Type B pancreatic cell (in vitro differentiated cells): Measurements from ENCODE around the gene PIGM. TPM values are rescaled to one million over a fixed set of nuclear protein-coding genes. Genes with fewer than 3 reads are reported as not detected.

Experiments
- DNase-seq: peaks from one replicate; pipeline ENCODE4 v3.0.0; 2021; ENCODE audit warnings: mixed read lengths; ENCODE audit not compliant: unreplicated experiment; ENCODE audit errors: extremely low spot score
- H3K27ac Mint-ChIP-seq: 2 replicates; pipeline ENCODE4 v1.8.0; 2021; ENCODE audit warnings: mild to moderate bottlenecking, mixed read lengths
- H3K27me3 Mint-ChIP-seq: 2 replicates; pipeline ENCODE4 v1.8.0; 2021; ENCODE audit warnings: mixed read lengths
- H3K36me3 Mint-ChIP-seq: 2 replicates; pipeline ENCODE4 v1.8.0; 2021; ENCODE audit warnings: mixed read lengths
- H3K4me1 Mint-ChIP-seq: one replicate; pipeline ENCODE4 v1.8.0; 2021; ENCODE audit warnings: mixed read lengths; ENCODE audit not compliant: unreplicated experiment
- H3K4me3 Mint-ChIP-seq: 2 replicates; pipeline ENCODE4 v1.8.0; 2021; ENCODE audit warnings: mild to moderate bottlenecking, mixed read lengths
- H3K9me3 Mint-ChIP-seq: 2 replicates; pipeline ENCODE4 v1.8.0; 2021; ENCODE audit warnings: mixed read lengths
- CTCF ChIP-seq: fragments of 200-600 bp; sonication (generic); conservative IDR thresholded peaks from 2 replicates; pipeline ENCODE4 v1.5.0; 2021; ENCODE audit warnings: antibody characterized with exemption, mild to moderate bottlenecking
- total RNA-seq: library from RNA; stranded (reverse); gene quantifications from 2 replicates; pipeline ENCODE4 v1.2.1, GENCODE V29; 2021; ENCODE audit warnings: low replicate concordance

PIGM gene
- total RNA-seq, 1 donor from 2014 or later = 12.0 TPM

GRCh38 chr1:160018900-160019299, 12.9 kb downstream of the PIGM start:
- Mint-ChIP-seq H3K4me1 (peaks cover 11% of the 10 kb centered on the region), H3K4me3 (no peak overlapping the region), H3K27ac (no peak overlapping the region), H3K27me3 (peaks cover 11% of the 10 kb centered on the region), H3K36me3 (no peaks in the 10 kb centered on the region), H3K9me3 (no peaks in the 10 kb centered on the region)
- TF ChIP-seq CTCF = no peak
- DNase-seq = no peak

DNA sequence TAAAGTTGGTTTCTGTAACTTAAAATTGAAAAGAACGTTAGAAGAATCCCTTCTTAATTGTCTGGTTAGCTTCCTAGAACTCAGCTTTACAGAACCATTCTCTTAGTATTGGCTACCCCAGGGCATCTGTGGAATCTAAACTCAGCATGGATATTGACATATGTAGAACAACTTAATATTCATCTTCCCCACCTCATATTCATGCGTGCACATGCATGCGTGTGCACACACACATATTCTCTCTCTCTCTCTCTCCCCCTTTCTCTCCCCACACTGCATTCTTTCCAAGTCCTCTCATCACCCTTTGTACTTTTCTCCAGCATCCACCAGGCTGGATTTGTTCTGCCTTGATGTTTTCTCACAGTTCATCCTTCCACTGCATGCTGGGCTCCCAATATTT, 13.4 kb downstream of the PIGM start:
- Mint-ChIP-seq H3K27me3 (peaks cover 11% of the 10 kb centered on the region), H3K27ac (no peak overlapping the region), H3K4me1 (peaks cover 11% of the 10 kb centered on the region), H3K4me3 (no peak overlapping the region), H3K36me3 (no peaks in the 10 kb centered on the region), H3K9me3 (no peaks in the 10 kb centered on the region)
- TF ChIP-seq CTCF = no peak
- DNase-seq = no peak

- H3K27me3 Mint-ChIP-seq = peaks cover 11% of the 10 kb centered on the region
Observed at GRCh38 chr1:160017592-160017991, 14.2 kb downstream of the PIGM start.

GRCh38 chr1:160011781-160012180, 20.0 kb downstream of the PIGM start:
- DNase-seq = no peak
- Mint-ChIP-seq H3K9me3 (no peaks in the 10 kb centered on the region), H3K27me3 (peaks cover 11% of the 10 kb centered on the region), H3K4me1 (peaks cover 5% of the 10 kb centered on the region), H3K27ac (no peak overlapping the region), H3K36me3 (no peaks in the 10 kb centered on the region), H3K4me3 (no peak overlapping the region)
- no peak for TF ChIP-seq CTCF

More at GRCh38 chr1:160017592-160017991, 14.2 kb downstream of the PIGM start:
- Mint-ChIP-seq H3K36me3 (no peaks in the 10 kb centered on the region), H3K4me3 (no peak overlapping the region), H3K4me1 (peaks cover 10% of the 10 kb centered on the region), H3K27ac (no peak overlapping the region), H3K9me3 (no peaks in the 10 kb centered on the region)
- DNase-seq = no peak
- no peak for TF ChIP-seq CTCF

DNA sequence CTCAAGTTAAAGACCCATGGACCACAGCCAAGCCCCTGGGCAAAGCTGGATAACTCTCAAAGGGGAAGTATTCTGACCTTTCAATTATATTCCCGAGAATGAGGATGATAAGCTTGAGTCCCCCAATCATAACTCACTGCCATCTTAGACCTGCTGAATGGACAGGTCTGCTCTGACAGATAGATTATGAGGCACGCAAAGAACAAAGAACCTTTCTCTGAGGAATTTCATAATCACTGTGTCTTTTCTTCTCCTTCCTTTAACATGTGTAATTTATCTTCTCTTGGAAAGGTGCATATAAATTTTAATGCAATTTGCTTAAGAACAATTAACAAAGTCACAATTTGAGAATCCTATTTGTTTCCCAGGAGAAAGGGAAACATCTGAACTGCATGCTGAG, 22.0 kb downstream of the PIGM start:
- Mint-ChIP-seq H3K4me1 (peaks cover 5% of the 10 kb centered on the region), H3K4me3 (no peak overlapping the region), H3K27ac (peak overlapping the region; percentile 59), H3K36me3 (no peaks in the 10 kb centered on the region), H3K9me3 (no peaks in the 10 kb centered on the region), H3K27me3 (peaks cover 11% of the 10 kb centered on the region)
- TF ChIP-seq CTCF = no peak
- no peak for DNase-seq

GRCh38 chr1:160009081-160009480, 22.7 kb downstream of the PIGM start:
- no peak for DNase-seq
- TF ChIP-seq CTCF = no peak
- Mint-ChIP-seq H3K4me3 (no peak overlapping the region), H3K27ac (no peak overlapping the region), H3K36me3 (no peaks in the 10 kb centered on the region), H3K27me3 (peaks cover 11% of the 10 kb centered on the region), H3K4me1 (peaks cover 5% of the 10 kb centered on the region), H3K9me3 (no peaks in the 10 kb centered on the region)
